ENCODE results near the gene SLC26A2.

GRCh38 chr5:149944666-149945065 is 15.9 kb upstream of the SLC26A2 start, which contains the start of gene PDE6A:
- no peak for TF ChIP-seq POLR2A (IDR thresholded peaks at IDR 0.05; ENCODE audit: low read length)
- no peak for TF ChIP-seq GATA1 (IDR thresholded peaks at IDR 0.05; ENCODE audit: low read depth, low read length)
